Cardiac septum (tissue), 1 donor: ENCODE results near the gene MED14. TPM values are rescaled to one million over a fixed set of nuclear protein-coding genes. Genes with fewer than 3 reads are reported as not detected.
"Not testable (repeated sequence)": the region's sequence is repeated elsewhere in the genome, so short reads cannot be mapped to it uniquely, and the experiment has no call there.

Source experiments
- DNase-seq: peaks from one replicate; pipeline ENCODE4 v3.0.0-alpha.2; 2020; ENCODE audit warnings: low spot score
- intact Hi-C: fragments of 100-400 bp; cut with DNase I; formaldehyde crosslinking; loops from one replicate; pipeline ENCODE4 v1.14.0; 2022
- total RNA-seq: library from RNA; stranded (reverse); fragmentation: NEBNext Ultra II Directional; extraction: Animal tissue kit (Norgen Biotek cat#: 25700); gene quantifications from one replicate; pipeline ENCODE4 v1.2.1, GENCODE V29; 2021
- donor health status: DM: no; HTN: no; CAD: no.

The MED14 gene
- total RNA-seq, 1 donor from 2014 or later, result 38.3 TPM

DNA sequence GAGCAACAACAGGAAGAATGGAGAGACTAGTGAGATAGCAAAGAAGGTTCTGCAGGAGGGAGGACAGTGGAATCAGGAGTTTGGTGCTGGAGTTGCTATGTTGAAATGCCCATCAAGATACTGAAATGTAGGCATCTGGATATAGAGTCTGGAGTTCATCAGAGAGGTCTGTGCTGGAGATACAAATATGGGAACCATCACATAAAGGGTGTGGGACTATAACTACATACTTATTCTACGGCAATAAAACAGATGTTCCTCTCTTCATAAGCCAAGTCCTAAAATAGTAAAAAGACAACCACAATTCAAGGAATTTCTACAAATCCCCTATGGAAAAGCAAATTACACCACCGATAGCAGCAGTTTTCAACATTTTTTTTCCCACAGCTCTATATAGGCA lies 1.6 kb downstream of the MED14 start:
- DNase-seq, result no peak
- intact Hi-C loops, result loop anchor here (10.0 kb wide), 1 partner anchor 351 kb away; the partner anchor contains the start of gene USP9X

DNA sequence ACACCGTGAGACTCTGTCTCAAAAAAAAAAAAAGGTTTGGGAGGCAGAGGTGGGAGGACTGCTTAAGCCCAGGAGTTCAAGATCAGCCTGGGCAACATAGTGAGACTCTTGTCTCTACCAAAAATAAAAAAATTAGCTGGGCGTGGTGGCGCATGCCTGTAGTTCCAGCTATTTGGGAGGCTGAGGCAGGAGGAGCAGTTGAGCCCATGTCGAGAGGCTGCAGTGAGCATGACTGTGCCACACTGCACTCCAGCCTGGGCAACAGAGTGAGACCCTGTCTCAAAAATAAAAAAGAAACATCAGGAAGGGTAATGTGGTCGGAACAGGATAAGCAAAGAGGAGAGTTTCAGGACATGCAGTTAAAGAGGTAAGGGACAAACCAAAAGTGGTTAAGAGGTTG lies 2.8 kb downstream of the MED14 start:
- intact Hi-C loops, result loop anchor here (10.0 kb wide), 1 partner anchor 352 kb away; the partner anchor contains the start of gene USP9X
- DNase-seq, result not testable (repeated sequence)

DNA sequence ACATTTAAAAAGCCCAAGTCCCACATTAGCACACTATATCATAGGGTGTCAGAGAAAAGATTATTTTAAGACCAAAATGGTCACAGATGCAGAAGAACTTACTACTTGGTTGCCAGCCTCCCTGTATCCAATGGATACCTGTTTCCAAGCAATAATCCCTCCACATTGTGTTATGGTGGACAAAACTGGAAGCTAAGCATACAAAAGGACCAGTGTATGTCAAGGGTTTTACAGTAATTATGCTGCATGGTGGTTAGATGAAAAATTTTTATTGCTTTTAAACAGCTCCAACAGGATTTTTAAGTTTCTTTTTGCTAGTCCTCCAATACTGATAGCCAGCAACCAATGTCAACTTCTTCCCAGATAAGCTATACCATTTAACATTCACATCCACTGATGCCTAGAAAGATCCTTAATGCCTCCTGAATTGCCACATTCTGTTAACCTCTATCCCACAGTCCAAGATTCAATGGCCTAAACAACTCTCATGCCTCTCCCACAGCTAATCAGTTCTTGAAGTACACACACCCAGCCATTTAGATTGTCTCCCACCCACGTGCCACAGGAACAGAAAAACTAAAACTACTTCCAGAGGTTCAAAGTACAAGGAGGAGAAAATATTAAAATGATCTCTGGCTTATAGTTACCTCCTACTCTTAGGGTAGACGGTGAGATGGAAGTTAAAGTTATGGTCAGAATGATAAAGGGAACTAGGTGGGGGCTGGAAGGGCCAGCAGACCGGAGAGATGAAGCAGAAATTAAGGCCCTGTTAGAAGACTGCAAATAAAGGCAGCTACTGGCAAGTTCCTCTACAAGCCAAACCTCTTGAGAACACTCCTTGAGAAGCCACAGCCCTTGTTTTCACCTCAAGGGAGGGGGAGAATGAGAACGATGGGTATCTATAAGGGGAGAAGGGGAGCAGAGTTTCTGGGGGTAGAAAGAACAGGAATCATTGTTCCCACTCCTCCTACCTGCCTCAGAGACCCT lies 5.5 kb downstream of the MED14 start:
- no peak for DNase-seq
- intact Hi-C loops, result loop anchor here (10.0 kb wide), 1 partner anchor 355 kb away; the partner anchor contains the start of gene USP9X

DNA sequence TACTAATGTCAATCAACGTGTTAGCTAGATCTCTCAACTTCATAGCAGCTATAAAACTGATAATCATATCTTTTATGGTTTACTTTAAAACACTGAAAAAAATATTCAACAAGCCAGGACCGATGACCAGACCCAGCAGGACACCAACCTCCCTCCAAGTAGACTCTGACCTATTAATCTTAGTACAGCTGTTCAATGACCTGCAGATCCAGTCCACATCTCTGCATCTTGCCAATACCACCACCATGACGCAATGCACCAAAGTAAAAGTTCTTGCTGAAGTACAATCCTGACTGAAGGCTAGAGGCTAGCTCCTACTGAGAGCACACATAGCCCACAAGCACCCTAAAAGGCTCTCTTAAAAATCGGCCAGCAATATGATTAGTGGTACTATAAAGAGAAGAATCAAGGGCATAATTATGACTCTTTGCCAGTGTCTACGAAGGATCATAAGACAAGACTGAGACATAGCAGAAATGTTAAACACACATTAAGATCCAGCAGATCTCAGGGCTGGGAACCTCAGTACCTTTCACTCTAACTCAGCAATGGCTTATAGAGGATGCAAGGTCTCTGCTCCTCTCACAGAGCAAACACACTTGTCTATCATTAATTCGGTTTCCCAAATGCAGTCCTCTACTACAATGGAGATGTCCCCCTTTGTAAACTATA lies 7.6 kb downstream of the MED14 start:
- DNase-seq, result no peak
- intact Hi-C loops, result no loop called here

DNA sequence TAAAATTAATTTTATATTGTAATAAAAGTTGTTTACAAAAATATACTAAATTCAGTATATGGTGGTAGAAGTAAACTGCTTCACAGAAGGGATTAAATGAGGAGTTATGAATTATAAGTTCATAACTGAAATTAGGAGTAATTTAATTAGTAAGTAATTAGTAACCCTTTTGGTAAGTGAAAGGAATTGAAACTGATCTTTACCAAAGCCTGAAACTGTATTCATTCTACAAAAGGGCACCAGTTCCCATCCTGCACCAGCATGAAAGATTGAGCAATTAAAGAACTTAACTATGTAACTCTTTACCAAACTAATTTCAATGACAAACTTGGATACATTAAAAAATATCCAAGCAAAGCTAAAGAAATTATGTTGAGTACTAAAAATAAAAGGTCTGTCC lies 8.2 kb downstream of the MED14 start:
- no peak for DNase-seq
- intact Hi-C loops, result no loop called here

DNA sequence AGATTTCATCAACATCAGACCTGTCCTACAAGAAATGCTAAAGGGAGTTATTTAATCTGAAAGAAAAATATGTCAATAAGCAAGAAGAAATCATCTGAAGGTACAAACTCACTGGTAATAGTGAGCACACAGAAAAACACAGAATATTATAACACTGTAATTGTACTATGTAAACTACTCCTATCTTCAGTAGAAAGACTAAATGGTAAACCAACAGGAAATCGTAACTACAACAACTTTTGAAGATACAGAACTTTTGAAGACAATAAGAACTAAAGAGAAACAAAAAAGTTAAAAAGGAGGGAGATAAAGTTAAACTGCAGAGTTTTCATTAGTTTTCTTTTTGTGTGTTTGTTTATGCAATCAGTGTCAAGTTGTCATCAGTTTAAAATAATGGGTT lies 12.4 kb downstream of the MED14 start:
- intact Hi-C loops, result no loop called here
- DNase-seq, result no peak

DNA sequence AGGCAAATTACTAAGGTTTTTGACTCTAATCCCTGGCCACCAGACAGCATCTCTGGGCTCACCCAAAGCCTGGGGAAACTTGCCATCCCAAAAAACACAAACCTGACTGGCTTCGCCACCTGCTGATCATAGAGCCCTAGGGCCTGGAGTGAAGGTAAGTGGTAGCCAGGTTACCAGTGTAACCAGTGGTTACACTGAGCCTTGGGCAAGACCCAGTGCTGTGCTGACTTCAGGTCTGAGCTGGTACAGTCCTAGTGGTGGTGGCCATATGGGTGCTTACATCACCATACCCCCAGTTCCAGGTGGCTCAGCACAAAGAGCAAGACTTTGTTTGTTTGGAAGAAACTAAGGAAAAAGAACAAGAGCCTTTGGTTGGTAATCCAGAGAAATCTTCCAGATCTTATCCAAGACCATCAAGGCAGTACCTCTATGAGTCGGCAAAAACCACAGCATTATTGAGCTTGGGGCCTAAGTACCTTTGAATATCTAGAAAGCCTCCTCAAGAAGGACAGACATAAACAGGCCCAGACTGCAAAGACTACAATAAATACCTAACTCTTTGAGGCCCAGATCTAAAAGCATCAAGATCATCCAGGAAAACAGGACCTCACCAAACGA lies 13.7 kb downstream of the MED14 start:
- no peak for DNase-seq
- intact Hi-C loops, result no loop called here

DNA sequence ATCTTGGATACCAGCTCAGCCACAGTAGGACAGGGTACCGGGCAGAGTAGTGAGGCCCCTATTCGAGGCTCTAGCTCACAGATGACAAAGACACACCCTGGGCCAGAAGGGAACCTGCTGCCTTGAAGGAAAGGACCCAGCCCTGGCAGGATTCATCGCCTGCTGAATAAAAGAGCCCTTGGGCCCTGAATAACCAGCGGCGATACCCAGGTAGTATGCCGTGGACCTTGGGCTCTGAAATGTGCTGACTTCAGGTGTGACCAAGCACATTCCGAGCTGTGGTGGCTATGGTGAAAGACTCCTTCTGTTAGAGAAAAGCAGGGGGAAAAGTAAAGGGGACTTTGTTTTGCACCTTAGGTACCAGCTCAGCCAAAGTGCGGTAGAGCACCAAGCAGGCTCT lies 14.6 kb downstream of the MED14 start:
- intact Hi-C loops, result no loop called here
- DNase-seq, result no peak

DNA sequence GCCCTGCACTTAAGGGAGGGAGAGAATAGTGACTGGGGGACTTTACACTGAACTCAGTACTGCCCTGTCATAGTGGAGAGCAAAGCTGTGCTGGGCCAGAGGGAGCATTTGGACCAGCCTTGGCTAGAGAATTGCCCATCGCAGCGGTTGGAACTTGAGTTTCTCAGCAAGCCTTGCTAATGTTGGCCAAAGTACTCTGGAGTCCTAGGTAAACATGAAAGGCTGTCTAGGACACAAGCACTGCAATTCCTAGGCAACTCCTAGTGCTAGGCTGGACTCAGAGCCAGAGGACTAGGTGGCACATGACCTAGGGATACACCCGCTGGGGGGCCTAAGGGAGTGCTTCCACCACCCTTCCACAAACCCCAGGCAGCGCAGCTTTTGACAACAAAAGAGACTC lies 15.0 kb downstream of the MED14 start:
- no peak for DNase-seq
- intact Hi-C loops, result no loop called here

DNA sequence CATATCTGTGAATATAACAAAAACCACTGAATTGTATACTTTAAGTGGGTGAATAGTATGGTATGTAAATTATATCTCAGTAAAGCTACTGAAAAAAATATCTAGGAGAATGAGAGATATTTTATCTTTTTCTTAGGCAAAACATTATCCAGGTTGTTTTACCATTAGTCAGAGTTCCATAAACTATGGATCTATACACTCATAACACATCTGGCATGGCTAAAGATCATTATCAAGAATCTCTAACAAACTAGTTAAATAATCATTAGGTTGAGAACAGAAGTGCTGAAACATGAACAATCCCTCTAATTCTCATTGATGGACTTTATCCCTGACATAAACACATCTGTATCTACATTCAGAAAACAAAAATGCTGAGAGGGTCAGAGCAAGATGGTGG lies 15.6 kb downstream of the MED14 start:
- intact Hi-C loops, result no loop called here
- DNase-seq, result no peak

DNA sequence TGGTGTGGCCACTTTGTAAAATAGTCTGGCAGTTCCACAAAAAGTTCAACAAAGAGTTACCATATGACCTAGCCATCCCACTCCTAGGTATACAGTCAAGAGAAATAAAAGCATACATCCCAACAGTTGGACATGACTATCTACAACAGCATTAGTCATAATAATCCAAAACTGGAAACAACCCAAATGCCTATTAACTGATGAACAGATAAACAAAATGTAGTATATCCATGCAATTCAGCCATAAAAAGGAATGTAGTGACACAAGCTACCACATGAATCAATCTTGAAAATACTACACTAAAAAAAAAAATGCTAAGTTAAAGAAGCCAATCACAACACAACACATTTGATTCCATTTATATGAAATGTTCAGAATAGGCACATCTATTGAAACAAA lies 16.1 kb downstream of the MED14 start:
- intact Hi-C loops, result no loop called here

DNA sequence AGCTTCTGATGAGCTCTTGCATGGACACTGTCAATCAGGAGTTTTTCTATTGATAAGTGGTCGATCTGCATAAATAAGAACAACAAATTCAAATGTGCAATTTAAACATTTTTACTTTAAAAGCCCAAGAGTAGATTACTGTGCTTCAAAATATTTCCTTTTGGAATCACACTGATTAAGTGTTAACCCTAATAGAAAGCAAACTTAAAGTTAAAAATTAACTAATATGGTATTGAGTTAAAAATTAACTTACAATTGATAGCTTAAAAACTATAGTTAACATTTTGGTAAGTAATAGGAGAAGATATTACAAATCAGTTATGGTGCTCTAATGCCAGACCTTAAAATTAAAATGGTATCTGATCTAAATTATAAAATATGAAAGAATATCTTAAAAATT lies 25.9 kb downstream of the MED14 start:
- intact Hi-C loops, result no loop called here
- no peak for DNase-seq

More for the DNA sequence above, 16.1 kb downstream of the MED14 start:
- DNase-seq, result no peak

DNA sequence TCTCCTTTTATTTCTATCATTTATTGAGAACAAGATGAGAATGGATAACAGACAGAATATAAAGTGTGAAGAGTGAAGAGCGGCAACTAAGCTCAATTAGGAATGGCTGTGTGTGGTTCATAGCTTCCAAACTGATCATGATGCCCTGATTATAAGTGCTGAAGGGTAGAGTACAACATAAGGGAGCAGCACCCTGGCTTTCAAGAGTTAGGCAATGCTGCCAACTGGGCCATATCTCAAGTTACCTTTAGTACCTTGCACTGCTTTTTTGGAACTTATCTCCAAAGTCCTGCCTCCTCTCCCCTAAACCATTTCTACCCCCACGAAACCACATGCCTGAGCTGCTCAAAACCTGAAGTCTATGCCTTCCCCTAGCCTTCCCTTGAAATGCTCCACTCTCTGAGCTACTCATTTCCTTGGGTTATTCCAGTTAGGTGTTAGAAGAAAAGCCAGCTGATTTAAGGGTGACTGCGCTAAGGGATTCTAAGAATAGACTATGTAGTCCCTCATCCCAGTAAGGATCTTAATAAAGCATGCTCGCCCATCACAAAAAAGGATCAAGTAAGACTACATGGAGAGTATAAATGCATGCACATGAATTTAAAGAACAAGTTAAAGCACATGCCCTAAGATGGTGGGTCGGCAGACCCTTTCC lies 29.6 kb downstream of the MED14 start:
- DNase-seq, result no peak
- intact Hi-C loops, result no loop called here

DNA sequence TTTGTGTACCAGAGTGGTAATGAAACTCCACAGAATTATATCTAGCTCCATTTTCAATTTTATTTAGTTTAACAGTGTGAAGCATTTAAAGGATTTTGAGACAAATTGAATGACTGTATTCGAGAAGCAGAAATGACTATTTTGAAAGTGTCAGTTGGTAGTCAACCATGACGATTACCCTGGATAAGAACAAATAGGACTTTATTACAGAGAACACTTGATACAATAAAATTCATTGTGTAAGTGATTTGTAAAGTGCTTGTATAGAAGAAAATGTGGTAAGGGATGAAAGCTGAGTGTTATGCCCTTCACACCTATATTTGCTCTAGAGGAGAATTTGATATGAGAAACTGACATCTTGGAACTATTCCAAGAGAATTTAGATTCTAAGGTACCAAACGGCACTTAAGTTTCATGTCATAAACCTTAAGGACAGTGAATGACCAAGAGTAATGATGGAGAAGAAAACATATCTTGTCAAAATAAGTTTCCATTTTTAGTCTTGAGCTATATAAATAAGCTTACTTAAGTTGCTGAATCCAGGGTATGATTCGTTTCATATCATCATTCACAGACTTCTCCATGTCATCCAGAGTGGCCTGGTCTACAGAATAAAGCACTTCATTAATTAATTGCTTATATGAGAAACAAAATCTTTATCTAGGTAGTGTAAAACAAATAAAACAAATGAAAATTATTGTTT lies 34.6 kb downstream of the MED14 start:
- DNase-seq, result no peak
- intact Hi-C loops, result no loop called here

DNA sequence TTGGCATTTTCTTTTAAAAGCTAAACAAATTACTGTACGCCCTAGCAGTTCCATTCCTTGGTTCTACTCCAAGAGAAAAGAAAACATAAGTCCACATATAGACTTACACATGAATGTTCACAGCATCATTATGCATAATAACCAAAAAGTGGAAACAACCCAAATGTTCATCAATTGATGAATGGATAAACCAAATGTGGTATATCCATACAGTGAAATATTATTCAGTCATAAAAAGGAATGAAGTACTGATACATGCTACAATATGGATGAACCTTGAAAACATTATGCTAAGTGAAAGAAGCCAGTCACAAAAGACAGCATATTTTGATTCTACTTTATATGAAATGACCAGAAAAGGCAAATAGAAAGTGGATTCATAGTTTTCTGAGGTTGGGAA lies 36.5 kb downstream of the MED14 start:
- DNase-seq, result no peak
- intact Hi-C loops, result no loop called here

DNA sequence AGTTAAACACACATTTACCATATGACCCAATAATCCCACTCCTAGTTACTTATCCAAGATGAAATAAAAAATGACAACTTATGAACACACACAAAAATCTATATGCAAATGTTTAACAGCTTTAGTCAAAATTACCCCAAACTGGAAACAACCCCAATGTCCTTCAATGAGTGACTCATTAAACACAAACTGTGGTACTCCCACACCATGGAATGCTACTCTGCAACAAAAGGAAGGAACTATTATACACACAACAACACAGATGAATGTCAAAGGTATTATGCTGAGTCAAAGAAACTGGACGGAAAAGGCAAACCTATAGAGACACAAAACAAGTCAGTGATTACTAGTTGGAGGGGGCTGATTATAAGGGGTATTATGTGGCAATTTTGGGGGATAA lies 40.5 kb downstream of the MED14 start:
- DNase-seq, result no peak
- intact Hi-C loops, result no loop called here

DNA sequence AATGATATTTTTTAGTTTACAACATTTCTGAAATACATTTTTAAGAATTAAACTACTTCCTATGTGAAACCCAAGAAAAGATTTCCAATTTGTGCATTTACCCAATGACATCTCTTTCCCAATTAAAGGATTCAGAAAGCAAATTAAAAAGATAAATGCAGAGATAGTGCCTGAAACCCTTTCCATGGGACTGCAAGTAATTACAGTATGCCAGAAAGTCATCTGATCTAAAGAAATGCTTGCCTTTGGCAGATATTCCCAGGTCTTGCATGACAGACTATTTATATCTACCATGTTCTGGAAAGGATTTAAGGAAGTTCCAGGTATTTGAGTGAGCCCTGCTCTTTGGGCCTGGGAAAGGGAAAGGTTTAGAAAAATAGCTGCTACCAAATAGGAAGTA lies 46.4 kb downstream of the MED14 start:
- intact Hi-C loops, result no loop called here

DNA sequence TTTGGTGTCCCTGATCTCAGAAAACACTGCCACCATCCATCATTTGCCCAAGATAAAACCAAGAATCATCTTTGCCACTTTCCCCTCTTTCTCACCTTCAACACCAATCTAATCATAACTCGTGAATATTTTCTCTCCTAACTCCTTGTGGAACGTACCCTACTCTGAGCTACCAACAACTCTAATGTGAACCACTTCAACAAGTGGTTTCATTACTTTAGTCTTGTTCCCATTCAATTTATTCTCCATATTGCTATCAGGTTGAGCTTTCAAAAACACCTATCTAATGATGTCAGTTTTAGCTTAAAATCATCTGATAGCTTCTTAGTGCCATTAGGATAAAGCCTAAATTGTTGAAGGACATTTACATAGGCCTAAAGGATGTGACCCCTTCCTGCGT lies 48.2 kb downstream of the MED14 start:
- intact Hi-C loops, result no loop called here

More for the DNA sequence above, 46.4 kb downstream of the MED14 start:
- DNase-seq, result no peak

DNA sequence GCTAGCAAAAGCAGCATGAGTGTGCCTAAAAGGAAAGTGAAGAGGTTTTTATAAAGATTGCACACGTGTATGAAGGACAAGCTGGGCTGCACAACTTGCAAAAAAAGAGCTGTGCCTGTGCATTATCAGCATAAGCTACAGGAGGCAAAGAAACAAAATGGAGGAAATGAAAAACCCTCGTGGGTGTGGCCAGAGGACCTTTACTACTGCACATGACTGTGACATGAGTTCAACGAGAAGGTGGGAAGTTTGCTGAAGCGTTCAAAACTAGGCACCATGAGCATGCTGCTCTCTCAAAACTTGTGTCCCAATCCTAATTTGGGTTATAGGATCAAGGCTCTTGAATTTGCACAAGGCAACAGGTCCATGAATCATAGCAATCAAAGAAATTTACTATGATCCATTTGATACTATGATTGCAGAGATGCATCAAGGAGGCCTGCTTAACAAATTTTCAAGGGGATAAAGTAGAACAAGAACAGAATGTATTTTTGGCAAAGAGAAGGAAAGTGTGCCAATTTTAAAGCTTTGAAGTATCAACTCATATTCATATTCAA lies 49.9 kb downstream of the MED14 start:
- no peak for DNase-seq
- intact Hi-C loops, result no loop called here

More for the DNA sequence above, 48.2 kb downstream of the MED14 start:
- DNase-seq, result no peak
